Psoas muscle (tissue), 8 donors: ENCODE data around the gene C1QL4. TPM values are rescaled to one million over a fixed set of nuclear protein-coding genes. Genes with fewer than 3 reads are reported as not detected.

Experiments used
- ATAC-seq, 4 donors: fragments of 200-7000 bp; cut with Tn5 transposase; one replicate each; pipeline ENCODE4 v1.9.1; 2020; ENCODE audit warnings: moderate library complexity in 3 of 4, mild to moderate bottlenecking in 2 of 4
- DNase-seq, 2 donors: peaks; one replicate each; pipeline ENCODE4 v3.0.0-alpha.2; 2020
- H3K27ac ChIP-seq: fragments of 200-600 bp; one replicate; pipeline ENCODE4 v1.8.0; 2022
- H3K27me3 ChIP-seq, 3 donors: fragments of 200-600 bp in 1 of 3; one replicate each; pipeline versions ENCODE4 v1.6.1 to v1.8.0; 2013 to 2022; ENCODE audit warnings: low read length in 2 of 3, mild to moderate bottlenecking in 2 of 3, moderate library complexity in 1 of 3; ENCODE audit not compliant: insufficient read depth in 3 of 3
- H3K36me3 ChIP-seq, 2 donors: fragments of 200-600 bp in 1 of 2; one replicate each; pipeline versions ENCODE4 v1.6.1 to v1.8.0; 2013 to 2022; ENCODE audit warnings: low read depth in 1 of 2, mild to moderate bottlenecking in 1 of 2, moderate library complexity in 1 of 2; ENCODE audit not compliant: insufficient read depth in 1 of 2
- H3K4me1 ChIP-seq: fragments of 200-600 bp; one replicate; pipeline ENCODE4 v1.8.0; 2022
- H3K4me3 ChIP-seq: fragments of 200-600 bp; one replicate; pipeline ENCODE4 v1.8.0; 2022; ENCODE audit warnings: mild to moderate bottlenecking
- H3K9me3 ChIP-seq: fragments of 200-600 bp; one replicate; pipeline ENCODE4 v1.8.0; 2022
- whole genome bisulfite sequencing, 3 donors: extraction: QIAGEN DNeasy Blood & Tissue Kit; methylation state at CpG; one replicate each; pipeline versions ENCODE4 v1.1.6 to v1.1.7; 2013; 5-methylcytosine and 5-hydroxymethylcytosine counted together
- intact Hi-C, 2 donors: fragments of 100-400 bp; cut with DNase I; formaldehyde crosslinking; loops; one replicate each; pipeline versions ENCODE4 v1.11.0 to v1.14.2; 2022
- polyA plus RNA-seq, 3 donors: library from polyadenylated mRNA; stranded (reverse); fragments of 200-250 nt; gene quantifications; one replicate each; pipeline ENCODE4 v1.2.3, GENCODE V29; 2013
- total RNA-seq, 4 donors: library from RNA; stranded (reverse); fragmentation: NEBNext Ultra II Directional in 2 of 4; extraction: Animal tissue kit (Norgen Biotek cat#: 25700) in 2 of 4; gene quantifications; one replicate each; pipeline versions ENCODE4 v1.2.1 to v1.2.4, GENCODE V29; 2021 to 2023
- TF ChIP-seq, protein P1 (sequence below): fragments of 200-600 bp; IDR thresholded peaks from one replicate; pipeline ENCODE4 v1.8.0; 2022; ENCODE audit warnings: antibody characterized with exemption
- donor health status: healthy with polysubstance abuse.
- donor health status: DM: no; HTN: no; CAD: no; lungs with moderate emphysema.
- donor health status: Bipolar disorder and iron deficiency.
- donor health status: healthy.
- donor health status: DM: yes; HTN: yes; CAD: no.
- donor health status: DM: no; HTN: no; CAD: no.
- donor health status: DM: no; HTN: no; CAD: no.
- donor health status: DM: yes; HTN: yes; CAD: no.

The C1QL4 gene
- total and polyA plus RNA-seq, 7 donors = not detected

GRCh38 chr12:49327887-49328286 lies 9.1 kb downstream of the C1QL4 start:
- H3K9me3 ChIP-seq = no peaks in the 10 kb centered on the region
- DNase-seq (no peak), ATAC-seq (no peak)
- no peaks in the 10 kb centered on the region for H3K4me1 ChIP-seq
- no peak overlapping the region for H3K27ac ChIP-seq
- no peak overlapping the region for H3K4me3 ChIP-seq
- H3K27me3 ChIP-seq = no peaks in the 10 kb centered on the region
- TF ChIP-seq, protein P1, sequence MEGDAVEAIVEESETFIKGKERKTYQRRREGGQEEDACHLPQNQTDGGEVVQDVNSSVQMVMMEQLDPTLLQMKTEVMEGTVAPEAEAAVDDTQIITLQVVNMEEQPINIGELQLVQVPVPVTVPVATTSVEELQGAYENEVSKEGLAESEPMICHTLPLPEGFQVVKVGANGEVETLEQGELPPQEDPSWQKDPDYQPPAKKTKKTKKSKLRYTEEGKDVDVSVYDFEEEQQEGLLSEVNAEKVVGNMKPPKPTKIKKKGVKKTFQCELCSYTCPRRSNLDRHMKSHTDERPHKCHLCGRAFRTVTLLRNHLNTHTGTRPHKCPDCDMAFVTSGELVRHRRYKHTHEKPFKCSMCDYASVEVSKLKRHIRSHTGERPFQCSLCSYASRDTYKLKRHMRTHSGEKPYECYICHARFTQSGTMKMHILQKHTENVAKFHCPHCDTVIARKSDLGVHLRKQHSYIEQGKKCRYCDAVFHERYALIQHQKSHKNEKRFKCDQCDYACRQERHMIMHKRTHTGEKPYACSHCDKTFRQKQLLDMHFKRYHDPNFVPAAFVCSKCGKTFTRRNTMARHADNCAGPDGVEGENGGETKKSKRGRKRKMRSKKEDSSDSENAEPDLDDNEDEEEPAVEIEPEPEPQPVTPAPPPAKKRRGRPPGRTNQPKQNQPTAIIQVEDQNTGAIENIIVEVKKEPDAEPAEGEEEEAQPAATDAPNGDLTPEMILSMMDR = no peak
- intact Hi-C loops = no loop called here
- 89 to 96% (median 95%) methylated on average over 2 of the region's 2 CpGs for WGBS, 3 donors
- H3K36me3 ChIP-seq = no peaks in the 10 kb centered on the region

GRCh38 chr12:49327368-49327767 lies 9.6 kb downstream of the C1QL4 start:
- no peak overlapping the region for H3K4me3 ChIP-seq
- no peaks in the 10 kb centered on the region for H3K36me3 ChIP-seq
- intact Hi-C loops = no loop called here
- H3K27ac ChIP-seq = no peak overlapping the region
- H3K4me1 ChIP-seq = peaks cover under 1% of the 10 kb centered on the region
- no peak for ATAC-seq
- no peaks in the 10 kb centered on the region for H3K9me3 ChIP-seq
- H3K27me3 ChIP-seq = no peaks in the 10 kb centered on the region
- no peak for DNase-seq
- TF ChIP-seq, protein P1 = no peak

GRCh38 chr12:49325606-49326005 lies 11.4 kb downstream of the C1QL4 start:
- 88 to 93% (median 89%) methylated on average over 6 of the region's 6 CpGs for WGBS, 3 donors
- Histone ChIP-seq H3K27ac (no peak overlapping the region), H3K36me3 (no peaks in the 10 kb centered on the region), H3K27me3 (no peaks in the 10 kb centered on the region), H3K4me3 (no peak overlapping the region), H3K9me3 (no peaks in the 10 kb centered on the region), H3K4me1 (peaks cover 6% of the 10 kb centered on the region)
- TF ChIP-seq, protein P1 = no peak
- ATAC-seq = no peak
- intact Hi-C loops = no loop called here
- DNase-seq = no peak

DNA sequence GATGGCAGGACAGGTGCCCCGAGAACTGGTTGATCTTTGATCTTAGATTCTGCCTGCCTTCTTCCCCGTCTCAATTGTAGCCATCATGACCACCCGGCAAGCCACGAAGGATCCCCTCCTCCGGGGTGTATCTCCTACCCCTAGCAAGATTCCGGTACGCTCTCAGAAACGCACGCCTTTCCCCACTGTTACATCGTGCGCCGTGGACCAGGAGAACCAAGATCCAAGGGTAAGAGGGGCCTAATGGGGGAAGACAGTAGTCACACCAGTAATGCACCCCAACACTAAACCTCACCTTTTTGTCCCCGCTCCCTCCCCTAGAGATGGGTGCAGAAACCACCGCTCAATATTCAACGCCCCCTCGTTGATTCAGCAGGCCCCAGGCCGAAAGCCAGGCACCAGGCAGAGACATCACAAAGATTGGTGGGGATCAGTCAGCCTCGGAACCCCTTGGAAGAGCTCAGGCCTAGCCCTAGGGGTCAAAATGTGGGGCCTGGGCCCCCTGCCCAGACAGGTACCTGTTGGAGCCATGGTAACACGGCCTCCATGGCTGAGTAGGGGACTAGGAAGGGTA lies 13.4 kb downstream of the C1QL4 start:
- Histone ChIP-seq H3K27me3 (no peaks in the 10 kb centered on the region), H3K4me3 (peak overlapping the region; percentile 71), H3K9me3 (no peaks in the 10 kb centered on the region), H3K4me1 (peaks cover 6% of the 10 kb centered on the region), H3K27ac (no peak overlapping the region), H3K36me3 (no peaks in the 10 kb centered on the region)
- intact Hi-C loops = no loop called here
- TF ChIP-seq, protein P1 = no peak
- WGBS, 3 donors = 9 to 10% (median 10%) methylated on average over 19 of the region's 19 CpGs
- DNase-seq = no peak
- no peak for ATAC-seq
